Measurements from ENCODE around the gene USH2A.

DNA sequence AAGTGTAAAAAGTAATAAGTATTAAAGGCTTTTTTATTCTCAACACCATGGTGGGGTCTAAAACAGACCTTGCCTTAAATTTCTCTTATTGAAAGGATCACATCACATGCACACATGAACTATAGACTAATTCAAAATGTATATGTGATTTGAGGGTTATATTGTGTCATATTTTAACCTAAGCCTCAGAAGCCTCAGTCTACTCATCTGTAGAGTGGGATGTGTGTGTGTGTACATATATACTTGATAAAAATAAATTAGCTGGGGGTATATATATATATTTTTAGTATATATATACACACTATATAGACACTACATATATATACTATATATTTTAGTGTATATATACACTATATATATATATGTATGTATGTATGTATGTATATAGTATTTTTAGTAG, 797.3 kb downstream of the USH2A start:
- no peak for TF ChIP-seq POLR2AphosphoS5 (IDR thresholded peaks at IDR 0.05)
- TF ChIP-seq, protein P1, sequence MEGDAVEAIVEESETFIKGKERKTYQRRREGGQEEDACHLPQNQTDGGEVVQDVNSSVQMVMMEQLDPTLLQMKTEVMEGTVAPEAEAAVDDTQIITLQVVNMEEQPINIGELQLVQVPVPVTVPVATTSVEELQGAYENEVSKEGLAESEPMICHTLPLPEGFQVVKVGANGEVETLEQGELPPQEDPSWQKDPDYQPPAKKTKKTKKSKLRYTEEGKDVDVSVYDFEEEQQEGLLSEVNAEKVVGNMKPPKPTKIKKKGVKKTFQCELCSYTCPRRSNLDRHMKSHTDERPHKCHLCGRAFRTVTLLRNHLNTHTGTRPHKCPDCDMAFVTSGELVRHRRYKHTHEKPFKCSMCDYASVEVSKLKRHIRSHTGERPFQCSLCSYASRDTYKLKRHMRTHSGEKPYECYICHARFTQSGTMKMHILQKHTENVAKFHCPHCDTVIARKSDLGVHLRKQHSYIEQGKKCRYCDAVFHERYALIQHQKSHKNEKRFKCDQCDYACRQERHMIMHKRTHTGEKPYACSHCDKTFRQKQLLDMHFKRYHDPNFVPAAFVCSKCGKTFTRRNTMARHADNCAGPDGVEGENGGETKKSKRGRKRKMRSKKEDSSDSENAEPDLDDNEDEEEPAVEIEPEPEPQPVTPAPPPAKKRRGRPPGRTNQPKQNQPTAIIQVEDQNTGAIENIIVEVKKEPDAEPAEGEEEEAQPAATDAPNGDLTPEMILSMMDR (IDR thresholded peaks at IDR 0.05) = no peak
- TF ChIP-seq EP300 (IDR thresholded peaks at IDR 0.05; ENCODE audit: low read depth) = no peak
- TF ChIP-seq POLR2A (IDR thresholded peaks at IDR 0.05) = no peak

All from transverse colon (tissue), 4 donors.